Smooth muscle cell (in vitro differentiated cells): ENCODE measurements around the gene CAMTA1. TPM values are rescaled to one million over a fixed set of nuclear protein-coding genes. Genes with fewer than 3 reads are reported as not detected.

ENCODE experiments used
- DNase-seq: peaks from one replicate; lab custom pipeline; 2025; ENCODE audit not compliant: unreplicated experiment; lab: John Stamatoyannopoulos, UW
- H2AFZ ChIP-seq: fragments of 200-600 bp; sonication (generic); 2 replicates; pipeline ENCODE4 v1.6.0; 2016; ENCODE audit warnings: antibody characterized with exemption, low read depth, mild to moderate bottlenecking
- H3F3A ChIP-seq: fragments of 200-600 bp; sonication (generic); 2 replicates; pipeline ENCODE4 v1.6.0; 2017; ENCODE audit warnings: antibody characterized with exemption, low read depth
- H3K27ac ChIP-seq: fragments of 200-600 bp; sonication (generic); 2 replicates; pipeline ENCODE4 v1.5.1; 2016; ENCODE audit warnings: low read depth, mild to moderate bottlenecking
- H3K27me3 ChIP-seq: fragments of 200-600 bp; sonication (generic); 2 replicates; pipeline ENCODE4 v1.6.1; 2016; ENCODE audit warnings: low read depth, mild to moderate bottlenecking
- H3K36me3 ChIP-seq: fragments of 200-600 bp; sonication (generic); 2 replicates; pipeline ENCODE4 v1.5.1; 2016; ENCODE audit warnings: low read depth
- H3K4me1 ChIP-seq: fragments of 200-600 bp; sonication (generic); 2 replicates; pipeline ENCODE4 v1.5.1; 2016; ENCODE audit warnings: low read depth
- H3K4me2 ChIP-seq: fragments of 200-600 bp; sonication (generic); 2 replicates; pipeline ENCODE4 v1.6.0; 2016; ENCODE audit warnings: mild to moderate bottlenecking
- H3K4me3 ChIP-seq: fragments of 200-600 bp; sonication (generic); 2 replicates; pipeline ENCODE4 v1.5.1; 2016; ENCODE audit warnings: mild to moderate bottlenecking
- H3K79me2 ChIP-seq: fragments of 200-600 bp; sonication (generic); 2 replicates; pipeline ENCODE4 v1.6.0; 2016; ENCODE audit warnings: low read depth, mild to moderate bottlenecking
- H3K9ac ChIP-seq: fragments of 200-600 bp; sonication (generic); 2 replicates; pipeline ENCODE4 v1.6.0; 2016; ENCODE audit warnings: low read depth
- H3K9me3 ChIP-seq: fragments of 200-600 bp; sonication (generic); replicated peaks from 2 replicates; pipeline ENCODE4 v1.5.1; 2016; ENCODE audit warnings: low read depth
- H4K20me1 ChIP-seq: fragments of 200-600 bp; sonication (generic); 2 replicates; pipeline ENCODE4 v1.6.0; 2016; ENCODE audit warnings: low read depth
- WGBS: methylation state at CpG from one replicate; pipeline ENCODE4 v1.1.7; 2016; ENCODE audit warnings: low lambda C conversion rate; 5-methylcytosine and 5-hydroxymethylcytosine counted together
- polyA plus RNA-seq: library from polyadenylated mRNA; unstranded; fragments of >200 nt; fragmentation: Nextera tagmentation; extraction: Ambion mirVana; gene quantifications from 2 replicates; pipeline ENCODE4 v1.2.1, GENCODE V29; 2016
- total RNA-seq: library from RNA; depleted of rRNA; stranded (reverse); fragments of >200 nt; gene quantifications from 2 replicates; pipeline ENCODE4 v1.2.3, GENCODE V29; 2014
- TF ChIP-seq, protein P1 (sequence below): fragments of 200-600 bp; sonication (generic); IDR thresholded peaks from 2 replicates; pipeline ENCODE4 v1.5.1; 2017; ENCODE audit warnings: borderline replicate concordance, mild to moderate bottlenecking, antibody characterized with exemption; ENCODE audit not compliant: insufficient read depth, poor library complexity, severe bottlenecking

The CAMTA1 gene
- total and polyA plus RNA-seq, 2 experiments from 2014 or later = 139 to 145 TPM

DNA sequence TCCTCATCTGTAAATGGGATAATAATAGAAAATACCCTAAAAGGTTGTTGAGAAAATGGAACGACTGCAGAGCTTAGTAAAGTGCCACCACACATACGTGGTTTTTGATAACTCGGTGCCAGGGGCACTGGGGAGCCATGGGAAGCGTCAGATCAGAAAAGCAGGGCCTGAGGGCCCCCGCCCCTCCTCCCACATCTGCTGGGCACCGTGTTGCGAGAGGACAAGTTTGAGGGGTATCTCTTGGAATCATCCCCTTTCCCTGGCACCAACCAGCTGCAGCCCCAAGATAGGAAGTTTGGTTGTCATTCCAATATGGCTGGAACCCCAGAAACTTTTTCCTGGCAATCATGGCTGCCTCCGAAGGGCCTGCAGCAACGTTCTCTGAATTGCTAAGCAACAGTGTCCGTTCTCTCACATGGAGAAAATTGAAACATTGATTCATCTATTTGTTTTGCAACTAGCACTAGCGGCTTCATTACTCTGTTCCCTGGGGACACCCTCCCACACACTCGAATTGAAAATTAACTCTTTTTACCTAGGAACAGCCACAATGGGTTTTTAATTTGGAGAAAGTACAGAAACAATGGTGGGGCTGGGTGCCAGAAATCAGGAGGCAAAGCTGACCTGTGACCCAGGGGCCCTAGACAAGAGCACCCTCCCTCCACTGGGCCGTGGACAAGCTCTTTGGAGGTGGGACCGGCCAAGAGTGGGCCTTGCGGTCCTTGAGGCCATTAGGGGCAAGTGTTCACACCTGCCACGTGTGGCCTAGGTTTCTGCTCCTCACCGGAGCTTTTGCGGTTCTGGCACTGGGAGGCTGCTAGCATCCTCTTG, 795.9 kb downstream of the CAMTA1 start:
- H3K36me3 ChIP-seq = no peaks in the 10 kb centered on the region
- no peak overlapping the region for H2AFZ ChIP-seq
- H3K27ac ChIP-seq = no peak overlapping the region
- no peaks in the 10 kb centered on the region for H3K27me3 ChIP-seq
- no peak overlapping the region for H3K4me2 ChIP-seq
- no peaks in the 10 kb centered on the region for H3F3A ChIP-seq
- no peak for DNase-seq
- TF ChIP-seq, protein P1, sequence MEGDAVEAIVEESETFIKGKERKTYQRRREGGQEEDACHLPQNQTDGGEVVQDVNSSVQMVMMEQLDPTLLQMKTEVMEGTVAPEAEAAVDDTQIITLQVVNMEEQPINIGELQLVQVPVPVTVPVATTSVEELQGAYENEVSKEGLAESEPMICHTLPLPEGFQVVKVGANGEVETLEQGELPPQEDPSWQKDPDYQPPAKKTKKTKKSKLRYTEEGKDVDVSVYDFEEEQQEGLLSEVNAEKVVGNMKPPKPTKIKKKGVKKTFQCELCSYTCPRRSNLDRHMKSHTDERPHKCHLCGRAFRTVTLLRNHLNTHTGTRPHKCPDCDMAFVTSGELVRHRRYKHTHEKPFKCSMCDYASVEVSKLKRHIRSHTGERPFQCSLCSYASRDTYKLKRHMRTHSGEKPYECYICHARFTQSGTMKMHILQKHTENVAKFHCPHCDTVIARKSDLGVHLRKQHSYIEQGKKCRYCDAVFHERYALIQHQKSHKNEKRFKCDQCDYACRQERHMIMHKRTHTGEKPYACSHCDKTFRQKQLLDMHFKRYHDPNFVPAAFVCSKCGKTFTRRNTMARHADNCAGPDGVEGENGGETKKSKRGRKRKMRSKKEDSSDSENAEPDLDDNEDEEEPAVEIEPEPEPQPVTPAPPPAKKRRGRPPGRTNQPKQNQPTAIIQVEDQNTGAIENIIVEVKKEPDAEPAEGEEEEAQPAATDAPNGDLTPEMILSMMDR = no peak
- no peaks in the 10 kb centered on the region for H3K9me3 ChIP-seq
- 92% methylated on average over 18 of the region's 18 CpGs for WGBS
- no peak overlapping the region for H3K9ac ChIP-seq
- no peak overlapping the region for H3K4me3 ChIP-seq
- H3K4me1 ChIP-seq = no peaks in the 10 kb centered on the region
- no peaks in the 10 kb centered on the region for H4K20me1 ChIP-seq
- no peaks in the 10 kb centered on the region for H3K79me2 ChIP-seq

DNA sequence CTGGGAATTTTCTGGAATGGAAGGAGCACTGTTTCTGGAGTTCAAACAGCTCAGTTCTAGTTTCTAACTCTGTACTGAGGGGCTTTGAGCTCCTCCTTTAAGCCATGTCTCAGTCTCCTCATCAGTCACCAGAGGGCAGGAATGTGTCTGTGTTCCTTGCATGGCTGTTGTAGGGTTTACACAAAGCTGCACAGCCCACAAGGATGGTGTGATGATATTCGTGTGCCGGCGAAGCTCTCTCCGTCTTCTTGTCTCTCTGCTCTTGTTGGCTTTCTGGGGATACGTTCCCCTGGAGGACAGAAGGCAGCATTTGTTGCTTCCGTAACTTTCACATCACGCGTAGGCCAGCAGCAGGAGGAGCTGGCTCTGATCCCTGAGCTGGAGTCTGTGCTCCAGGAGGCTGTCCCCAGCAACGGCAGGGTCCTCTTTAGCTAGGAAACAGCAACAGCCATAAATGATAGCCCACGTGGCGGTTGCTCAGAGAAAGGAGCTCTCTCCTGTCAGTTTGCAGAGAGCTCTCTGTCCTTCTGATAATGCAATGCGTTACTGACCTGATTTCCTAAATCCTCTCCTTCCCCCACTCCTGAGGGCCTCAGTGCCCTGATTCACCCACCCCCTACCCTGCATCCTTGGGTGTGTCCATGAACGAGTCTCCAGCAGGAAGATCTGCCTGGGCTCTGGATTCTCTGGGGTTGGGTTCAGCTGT, 796.7 kb downstream of the CAMTA1 start:
- H3F3A ChIP-seq = no peaks in the 10 kb centered on the region
- no peaks in the 10 kb centered on the region for H3K4me1 ChIP-seq
- H3K4me3 ChIP-seq = no peak overlapping the region
- no peaks in the 10 kb centered on the region for H4K20me1 ChIP-seq
- no peaks in the 10 kb centered on the region for H3K9me3 ChIP-seq
- no peaks in the 10 kb centered on the region for H3K27me3 ChIP-seq
- no peak overlapping the region for H3K9ac ChIP-seq
- no peak overlapping the region for H2AFZ ChIP-seq
- no peak overlapping the region for H3K4me2 ChIP-seq
- TF ChIP-seq, protein P1 = no peak
- WGBS = 66% methylated on average over 13 of the region's 13 CpGs
- no peaks in the 10 kb centered on the region for H3K36me3 ChIP-seq
- H3K79me2 ChIP-seq = no peaks in the 10 kb centered on the region
- H3K27ac ChIP-seq = no peak overlapping the region
- no peak for DNase-seq

DNA sequence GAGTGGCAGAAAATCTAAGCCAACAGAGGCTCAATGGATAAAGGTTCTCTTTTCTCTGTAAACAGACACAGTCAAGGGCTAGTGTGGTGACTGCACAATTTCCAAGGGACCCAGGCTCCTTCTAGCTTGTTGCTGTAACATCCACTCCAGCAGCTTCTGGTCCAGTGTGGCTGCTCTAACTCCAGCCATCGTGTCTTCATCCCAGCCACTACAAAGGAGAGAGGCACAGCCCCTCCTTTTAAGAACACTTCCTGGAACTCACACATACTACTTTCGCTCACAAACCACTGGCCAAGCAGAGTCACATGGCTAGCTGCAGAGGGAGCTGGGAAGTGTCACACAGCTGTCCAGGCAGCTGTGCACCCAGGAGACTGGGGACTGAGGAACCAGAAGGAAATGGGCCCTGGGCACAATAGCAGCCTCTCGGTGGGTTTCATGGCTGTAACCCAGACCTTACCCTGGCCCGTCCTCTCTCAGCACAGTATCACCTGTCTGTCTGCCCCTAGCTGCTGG, 797.3 kb downstream of the CAMTA1 start:
- H3K4me2 ChIP-seq = no peak overlapping the region
- no peaks in the 10 kb centered on the region for H3K27me3 ChIP-seq
- no peak for DNase-seq
- H3K4me3 ChIP-seq = no peak overlapping the region
- H2AFZ ChIP-seq = no peak overlapping the region
- H3K9ac ChIP-seq = no peak overlapping the region
- H3K27ac ChIP-seq = no peak overlapping the region
- no peaks in the 10 kb centered on the region for H3K9me3 ChIP-seq
- H3K36me3 ChIP-seq = no peaks in the 10 kb centered on the region
- no peaks in the 10 kb centered on the region for H4K20me1 ChIP-seq
- WGBS = 92% methylated on average over 4 of the region's 4 CpGs
- H3K4me1 ChIP-seq = no peaks in the 10 kb centered on the region
- TF ChIP-seq, protein P1 = no peak
- no peaks in the 10 kb centered on the region for H3K79me2 ChIP-seq
- no peaks in the 10 kb centered on the region for H3F3A ChIP-seq
